KMS-11 (cell line): Measurements from ENCODE around the gene MTCH1.

ENCODE experiments used
- H2AFZ ChIP-seq: fragments of 200-600 bp; sonication (generic); 2 replicates; pipeline ENCODE4 v1.6.1; 2016; ENCODE audit warnings: antibody characterized with exemption, mixed run types, low read depth
- H3K27ac ChIP-seq: fragments of 200-600 bp; sonication (generic); 2 replicates; pipeline ENCODE4 v1.6.1; 2016; ENCODE audit warnings: mild to moderate bottlenecking, mixed run types
- H3K27me3 ChIP-seq: fragments of 200-600 bp; sonication (generic); 2 replicates; pipeline ENCODE4 v1.6.1; 2017; ENCODE audit warnings: mild to moderate bottlenecking, low read depth, mixed run types, moderate library complexity; ENCODE audit not compliant: insufficient read depth
- H3K36me3 ChIP-seq: fragments of 200-600 bp; sonication (generic); 2 replicates; pipeline ENCODE4 v1.6.1; 2017; ENCODE audit warnings: mild to moderate bottlenecking, mixed run types; ENCODE audit not compliant: insufficient read depth
- H3K4me1 ChIP-seq: fragments of 200-600 bp; sonication (generic); 2 replicates; pipeline ENCODE4 v1.6.1; 2016; ENCODE audit warnings: mild to moderate bottlenecking, low read depth, mixed run types; ENCODE audit not compliant: poor library complexity, severe bottlenecking
- H3K4me2 ChIP-seq: fragments of 200-600 bp; sonication (generic); 2 replicates; pipeline ENCODE4 v1.7.0; 2016; ENCODE audit warnings: mild to moderate bottlenecking, mixed run types
- H3K4me3 ChIP-seq: fragments of 200-600 bp; sonication (generic); IDR thresholded peaks from 2 replicates; pipeline ENCODE4 v1.6.1; 2017; ENCODE audit warnings: low read depth, low read length, mixed read lengths; ENCODE audit not compliant: insufficient read depth
- H3K79me2 ChIP-seq: fragments of 200-600 bp; sonication (generic); 2 replicates; pipeline ENCODE4 v1.6.1; 2016; ENCODE audit warnings: low read depth, mixed run types; ENCODE audit not compliant: insufficient read depth
- H3K9ac ChIP-seq: fragments of 200-600 bp; sonication (generic); 2 replicates; pipeline ENCODE4 v1.6.1; 2016; ENCODE audit warnings: mild to moderate bottlenecking, mixed run types
- H4K20me1 ChIP-seq: fragments of 200-600 bp; sonication (generic); 2 replicates; pipeline ENCODE4 v1.6.1; 2016; ENCODE audit warnings: mild to moderate bottlenecking, mixed run types; ENCODE audit not compliant: insufficient read depth
- TF ChIP-seq, protein P1 (sequence below): fragments of 200-600 bp; sonication (generic); conservative IDR thresholded peaks from 2 replicates; pipeline ENCODE4 v1.6.1; 2017; ENCODE audit warnings: low read depth, mild to moderate bottlenecking, antibody characterized with exemption, low read length, moderate library complexity, mixed read lengths

MTCH1 gene

DNA sequence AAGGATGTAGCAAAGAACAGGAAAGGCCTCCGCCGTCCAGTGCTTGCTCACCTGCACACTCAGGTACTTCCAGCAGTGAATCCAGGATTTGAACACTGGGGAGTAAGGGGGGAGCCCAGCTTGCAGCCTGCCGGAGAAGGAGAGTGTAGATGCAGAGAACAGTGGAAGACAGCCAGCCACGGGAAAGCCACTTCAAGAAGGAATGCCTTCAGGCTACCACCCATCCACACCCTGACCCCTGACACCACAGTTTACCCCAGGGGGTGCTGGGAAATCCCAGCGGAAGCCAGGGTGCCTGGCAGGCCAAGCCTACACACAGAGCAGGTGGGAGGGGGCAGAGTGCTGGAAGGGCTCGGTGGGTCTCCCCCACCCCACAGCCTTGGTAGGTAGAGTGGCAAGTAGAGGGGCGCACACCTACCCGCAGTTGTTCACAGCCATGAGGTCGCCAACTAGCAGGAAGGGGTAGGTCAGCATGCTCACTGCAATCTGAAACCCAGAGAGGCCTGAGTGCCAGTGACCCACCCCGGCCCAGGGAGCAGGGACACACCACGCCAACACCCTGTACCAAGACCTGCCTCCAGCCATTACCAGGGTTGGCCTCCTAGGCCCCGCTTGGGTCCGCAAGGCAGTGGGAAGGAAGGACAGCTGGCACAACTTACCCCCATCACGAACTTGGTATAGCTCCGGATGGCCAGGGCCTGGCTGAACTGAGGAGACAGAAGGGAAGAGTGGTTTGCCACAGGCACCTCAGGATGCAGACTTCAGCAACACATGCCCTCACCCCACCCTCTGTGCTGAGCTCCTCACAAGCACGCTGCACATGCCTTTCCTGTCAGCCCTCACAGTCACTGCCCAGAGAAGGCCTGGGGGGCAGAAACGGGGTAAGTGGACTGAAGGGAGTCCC is 15.8 kb downstream of the MTCH1 start:
- no peaks in the 10 kb centered on the region for H3K4me1 ChIP-seq
- H4K20me1 ChIP-seq: no peaks in the 10 kb centered on the region
- H2AFZ ChIP-seq: no peak overlapping the region
- H3K27ac ChIP-seq: no peak overlapping the region
- TF ChIP-seq, protein P1, sequence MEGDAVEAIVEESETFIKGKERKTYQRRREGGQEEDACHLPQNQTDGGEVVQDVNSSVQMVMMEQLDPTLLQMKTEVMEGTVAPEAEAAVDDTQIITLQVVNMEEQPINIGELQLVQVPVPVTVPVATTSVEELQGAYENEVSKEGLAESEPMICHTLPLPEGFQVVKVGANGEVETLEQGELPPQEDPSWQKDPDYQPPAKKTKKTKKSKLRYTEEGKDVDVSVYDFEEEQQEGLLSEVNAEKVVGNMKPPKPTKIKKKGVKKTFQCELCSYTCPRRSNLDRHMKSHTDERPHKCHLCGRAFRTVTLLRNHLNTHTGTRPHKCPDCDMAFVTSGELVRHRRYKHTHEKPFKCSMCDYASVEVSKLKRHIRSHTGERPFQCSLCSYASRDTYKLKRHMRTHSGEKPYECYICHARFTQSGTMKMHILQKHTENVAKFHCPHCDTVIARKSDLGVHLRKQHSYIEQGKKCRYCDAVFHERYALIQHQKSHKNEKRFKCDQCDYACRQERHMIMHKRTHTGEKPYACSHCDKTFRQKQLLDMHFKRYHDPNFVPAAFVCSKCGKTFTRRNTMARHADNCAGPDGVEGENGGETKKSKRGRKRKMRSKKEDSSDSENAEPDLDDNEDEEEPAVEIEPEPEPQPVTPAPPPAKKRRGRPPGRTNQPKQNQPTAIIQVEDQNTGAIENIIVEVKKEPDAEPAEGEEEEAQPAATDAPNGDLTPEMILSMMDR: no peak
- H3K9ac ChIP-seq: no peak overlapping the region
- no peak overlapping the region for H3K4me3 ChIP-seq
- H3K27me3 ChIP-seq: no peaks in the 10 kb centered on the region
- no peaks in the 10 kb centered on the region for H3K79me2 ChIP-seq
- peaks cover 9% of the 10 kb centered on the region; the same call in 1 of the 2 replicates for H3K36me3 ChIP-seq
- H3K4me2 ChIP-seq: no peak overlapping the region

DNA sequence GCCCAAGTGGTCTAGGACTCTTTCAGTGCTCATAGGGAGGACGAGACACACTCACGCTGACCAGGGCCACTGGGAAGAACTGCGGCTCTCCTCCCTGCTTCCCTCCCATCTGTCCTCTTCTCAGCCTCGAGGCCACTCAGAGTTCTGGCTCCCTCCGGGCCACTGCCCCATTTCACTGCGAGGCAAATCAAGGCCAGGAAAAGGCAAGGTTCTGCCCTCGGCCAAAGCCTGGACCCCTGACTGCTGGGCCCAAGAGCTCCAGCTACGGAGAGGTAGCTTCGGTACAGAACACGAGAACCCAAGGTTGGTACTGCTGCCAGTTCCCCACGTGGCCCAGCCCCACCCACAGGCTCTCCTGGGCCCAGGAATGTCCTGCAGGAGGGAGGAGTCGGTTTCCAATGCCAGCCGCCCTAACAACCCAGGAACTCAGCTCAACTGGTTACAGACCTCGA is 16.7 kb downstream of the MTCH1 start:
- no peak overlapping the region for H3K27ac ChIP-seq

DNA sequence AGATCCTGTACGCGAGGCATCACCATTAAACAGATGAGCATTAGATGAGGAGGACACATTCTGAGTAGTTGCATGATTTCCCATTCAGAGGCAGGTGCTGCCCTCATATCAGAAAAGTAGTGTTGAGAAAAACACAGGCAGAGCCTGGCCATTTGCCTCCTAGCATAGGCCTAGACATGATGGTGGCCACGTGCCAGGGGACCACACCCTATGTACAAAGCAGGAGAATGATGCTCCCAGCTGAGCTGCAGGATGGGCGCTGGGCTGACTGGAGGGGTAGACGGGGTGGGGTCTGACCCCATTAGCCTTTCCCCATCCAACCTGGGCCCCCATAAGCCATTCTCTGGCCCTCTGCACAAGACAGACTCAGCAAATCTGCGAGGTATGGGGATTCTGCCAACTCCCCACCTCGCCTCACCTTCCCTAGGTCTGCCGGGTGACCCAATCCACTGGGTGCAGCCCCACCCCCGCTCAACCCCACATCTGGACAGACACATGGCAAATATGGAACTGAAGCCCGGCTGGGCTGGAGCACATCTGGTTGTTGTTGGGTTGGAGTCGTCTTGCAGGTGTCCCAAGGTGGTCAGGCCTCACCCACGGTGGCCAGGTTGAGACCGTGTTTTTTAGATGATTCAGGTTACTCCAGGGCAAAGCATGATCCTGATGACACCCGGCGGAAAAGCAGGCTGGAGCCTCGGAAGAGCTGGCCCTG is 17.6 kb downstream of the MTCH1 start:
- peaks cover 6% of the 10 kb centered on the region for H3K4me1 ChIP-seq
- no peaks in the 10 kb centered on the region for H4K20me1 ChIP-seq
- H3K27ac ChIP-seq: no peak overlapping the region
- TF ChIP-seq, protein P1: no peak
- H3K79me2 ChIP-seq: no peaks in the 10 kb centered on the region
- H3K9ac ChIP-seq: no peak overlapping the region
- H3K4me2 ChIP-seq: no peak overlapping the region
- no peak overlapping the region for H3K4me3 ChIP-seq
- no peak overlapping the region for H2AFZ ChIP-seq
- H3K36me3 ChIP-seq: no peaks in the 10 kb centered on the region; the same call in 1 of the 2 replicates
- H3K27me3 ChIP-seq: no peaks in the 10 kb centered on the region

More for the DNA sequence above, 16.7 kb downstream of the MTCH1 start:
- H3K4me1 ChIP-seq: no peaks in the 10 kb centered on the region
- no peak overlapping the region for H3K4me3 ChIP-seq
- no peaks in the 10 kb centered on the region for H3K79me2 ChIP-seq
- H3K36me3 ChIP-seq: peaks cover 2% of the 10 kb centered on the region; the same call in 1 of the 2 replicates
- no peak overlapping the region for H2AFZ ChIP-seq
- TF ChIP-seq, protein P1: no peak
- no peaks in the 10 kb centered on the region for H3K27me3 ChIP-seq
- H3K9ac ChIP-seq: no peak overlapping the region
- H4K20me1 ChIP-seq: no peaks in the 10 kb centered on the region
- no peak overlapping the region for H3K4me2 ChIP-seq

DNA sequence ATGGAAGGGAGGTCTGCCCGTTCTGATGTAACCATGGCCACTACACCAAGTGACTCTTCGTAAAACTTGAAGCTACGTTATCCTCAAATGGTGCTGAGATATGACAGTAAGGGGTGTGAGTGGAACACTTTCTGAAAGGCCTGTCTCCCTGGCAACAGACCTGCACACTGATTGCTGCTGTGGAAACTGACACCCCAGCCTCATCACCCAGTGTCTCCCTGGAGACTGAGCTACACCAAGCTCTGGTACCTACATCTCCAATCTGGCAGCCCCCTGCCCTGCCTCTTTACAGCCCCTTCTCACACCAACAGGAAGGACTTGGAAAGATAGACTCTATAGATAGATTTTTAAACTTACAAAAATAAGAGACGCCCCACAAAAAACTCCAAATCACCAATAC is 18.2 kb downstream of the MTCH1 start:
- Histone ChIP-seq H3K27ac (no peak overlapping the region), H2AFZ (no peak overlapping the region), H3K9ac (no peak overlapping the region), H3K79me2 (no peaks in the 10 kb centered on the region), H3K4me3 (no peak overlapping the region), H4K20me1 (no peaks in the 10 kb centered on the region), H3K4me2 (no peak overlapping the region), H3K4me1 (peaks cover 6% of the 10 kb centered on the region), H3K36me3 (no peaks in the 10 kb centered on the region; the same call in 1 of the 2 replicates), H3K27me3 (no peaks in the 10 kb centered on the region)
- TF ChIP-seq, protein P1: no peak
